Heart right ventricle (tissue), 16 donors: ENCODE measurements around the gene BARHL1. TPM values are rescaled to one million over a fixed set of nuclear protein-coding genes. Genes with fewer than 3 reads are reported as not detected.

Experiments
- ATAC-seq, 8 donors: fragments of 200-7000 bp; cut with Tn5 transposase; one replicate each; pipeline ENCODE4 v1.9.1; 2020; ENCODE audit warnings: mild to moderate bottlenecking in 8 of 8, moderate library complexity in 8 of 8, moderate number of reproducible peaks in 1 of 8
- DNase-seq, 2 donors: peaks; one replicate each; pipeline ENCODE4 v3.0.0-alpha.2; 2020
- H3K27ac ChIP-seq, 10 donors: fragments of 200-600 bp; sonication (generic) in 2 of 10; one replicate each; pipeline versions ENCODE4 v1.5.0 to v1.8.0; 2020 to 2022; ENCODE audit warnings: mild to moderate bottlenecking in 3 of 10
- H3K27me3 ChIP-seq, 7 donors: fragments of 200-600 bp; one replicate each; pipeline ENCODE4 v1.8.0; 2021 to 2022; ENCODE audit warnings: mild to moderate bottlenecking in 2 of 7
- H3K36me3 ChIP-seq, 9 donors: fragments of 200-600 bp; sonication (generic) in 1 of 9; one replicate each; pipeline versions ENCODE4 v1.5.0 to v1.8.0; 2020 to 2022; ENCODE audit warnings: mild to moderate bottlenecking in 2 of 9
- H3K4me1 ChIP-seq, 9 donors: fragments of 200-600 bp; sonication (generic) in 1 of 9; one replicate each; pipeline versions ENCODE4 v1.5.0 to v1.8.0; 2020 to 2022; ENCODE audit warnings: mild to moderate bottlenecking in 4 of 9
- H3K4me3 ChIP-seq, 10 donors: fragments of 200-600 bp; sonication (generic) in 2 of 10; one replicate each; pipeline versions ENCODE4 v1.5.0 to v1.8.0; 2020 to 2022; ENCODE audit warnings: mild to moderate bottlenecking in 7 of 10, moderate library complexity in 2 of 10
- H3K9me3 ChIP-seq, 11 donors: fragments of 200-600 bp in 10 of 11; sonication (generic) in 2 of 11; one replicate each; pipeline versions ENCODE4 v1.5.0 to v1.8.0; 2013 to 2022; ENCODE audit warnings: mild to moderate bottlenecking in 2 of 11, control low read depth in 1 of 11, moderate library complexity in 1 of 11
- WGBS, 2 donors: extraction: QIAGEN DNeasy Blood & Tissue Kit; methylation state at CpG; one replicate each; pipeline ENCODE4 v1.1.7; 2013; ENCODE audit warnings: inconsistent platforms in 1 of 2; 5-methylcytosine and 5-hydroxymethylcytosine counted together
- intact Hi-C, 10 donors: fragments of 100-400 bp; cut with DNase I; formaldehyde crosslinking; loops; one replicate each; pipeline versions ENCODE4 v1.11.1 to v1.14.2; 2022
- polyA plus RNA-seq, 2 donors: library from polyadenylated mRNA; stranded (reverse); fragments of 200-250 nt; gene quantifications; one replicate each; pipeline ENCODE4 v1.2.3, GENCODE V29; 2013
- total RNA-seq, 10 donors: library from RNA; stranded (reverse); fragmentation: NEBNext Ultra II Directional in 3 of 10; extraction: Animal tissue kit (Norgen Biotek cat#: 25700) in 3 of 10; gene quantifications; one replicate each; pipeline versions ENCODE4 v1.2.1 to v1.2.4, GENCODE V29; 2021 to 2023
- TF ChIP-seq, protein P1 (sequence below), 9 donors: fragments of 200-600 bp; sonication (generic) in 2 of 9; IDR thresholded peaks; one replicate each; pipeline versions ENCODE4 v1.5.0 to v1.8.0; 2021 to 2022; ENCODE audit warnings: antibody characterized with exemption in 9 of 9, mild to moderate bottlenecking in 5 of 9, moderate library complexity in 1 of 9
- donor health status: Arrhythmogenic right ventricular cardiomyopathy.
- donor health status: ischemic (EF 13 %, LVEDD 7.1; RV severe dilation, severe dysfunction).
- donor health status: healthy with polysubstance abuse.
- donor health status: DM: no; HTN: yes; CAD: no.
- donor health status: DM: no; HTN: no; CAD: no.
- donor health status: ischemic (EF 25% LVEDD 6.9; RV normal size, moderate dysfunction).
- donor health status: ischemic (EF 25% LVEDD 5.7; RV mildly dilated, moderate dysfunction).
- donor health status: healthy.
- donor health status: DM: yes; HTN: yes; CAD: no.
- donor health status: Ischemic cardiomyopathy.
- donor health status: ischemic (EF 35%, LVEDD 5.7; RV mildly dilated, moderate dysfunction).
- donor health status: nonischemic (EF 11% LVEDD 7.7; RV severe dilation, severe dysfunction).
- donor health status: DM: yes; HTN: yes; CAD: no.
- donor health status: PGD.
- donor health status: ischemic (EF 29% LVEDD 5.4; RV normal size, mild dysfunction).
- donor health status: nonischemic (EF 23%, LVEDD 6.1; RV moderate dilation, normal function).

Gene BARHL1
- total and polyA plus RNA-seq, 12 donors, result not detected

- ATAC-seq (no peak), DNase-seq (no peak)
- H3K27ac ChIP-seq, result no peak overlapping the region
- H3K27me3 ChIP-seq, result peaks cover 41 to 93% (median 90%) of the 10 kb centered on the region in 7 donors
- H3K4me3 ChIP-seq, result no peak overlapping the region
- intact Hi-C loops, result no loop called here
- WGBS, 2 donors, result 9 to 10% methylated on average over 28 of the region's 28 CpGs
- peaks cover 0 to 8% (median 0%) of the 10 kb centered on the region in 9 donors for H3K36me3 ChIP-seq
- TF ChIP-seq, protein P1, sequence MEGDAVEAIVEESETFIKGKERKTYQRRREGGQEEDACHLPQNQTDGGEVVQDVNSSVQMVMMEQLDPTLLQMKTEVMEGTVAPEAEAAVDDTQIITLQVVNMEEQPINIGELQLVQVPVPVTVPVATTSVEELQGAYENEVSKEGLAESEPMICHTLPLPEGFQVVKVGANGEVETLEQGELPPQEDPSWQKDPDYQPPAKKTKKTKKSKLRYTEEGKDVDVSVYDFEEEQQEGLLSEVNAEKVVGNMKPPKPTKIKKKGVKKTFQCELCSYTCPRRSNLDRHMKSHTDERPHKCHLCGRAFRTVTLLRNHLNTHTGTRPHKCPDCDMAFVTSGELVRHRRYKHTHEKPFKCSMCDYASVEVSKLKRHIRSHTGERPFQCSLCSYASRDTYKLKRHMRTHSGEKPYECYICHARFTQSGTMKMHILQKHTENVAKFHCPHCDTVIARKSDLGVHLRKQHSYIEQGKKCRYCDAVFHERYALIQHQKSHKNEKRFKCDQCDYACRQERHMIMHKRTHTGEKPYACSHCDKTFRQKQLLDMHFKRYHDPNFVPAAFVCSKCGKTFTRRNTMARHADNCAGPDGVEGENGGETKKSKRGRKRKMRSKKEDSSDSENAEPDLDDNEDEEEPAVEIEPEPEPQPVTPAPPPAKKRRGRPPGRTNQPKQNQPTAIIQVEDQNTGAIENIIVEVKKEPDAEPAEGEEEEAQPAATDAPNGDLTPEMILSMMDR (IDR thresholded peaks at IDR 0.05), result no peak
- H3K9me3 ChIP-seq, result no peaks in the 10 kb centered on the region
- peaks cover 0 to 21% (median 8%) of the 10 kb centered on the region in 9 donors for H3K4me1 ChIP-seq
These were observed 6.2 kb downstream of the BARHL1 start for GRCh38 chr9:132588501-132589147.

GRCh38 chr9:132589148-132590036, 7.0 kb downstream of the BARHL1 start:
- peaks cover 41 to 85% (median 82%) of the 10 kb centered on the region in 7 donors for H3K27me3 ChIP-seq
- no peak for ATAC-seq
- no peak for DNase-seq

GRCh38 chr9:132590037-132590317, 7.6 kb downstream of the BARHL1 start:
- H3K4me1 ChIP-seq, result peaks cover 0 to 21% (median 8%) of the 10 kb centered on the region in 9 donors
- H3K27me3 ChIP-seq, result peaks cover 36 to 79% (median 76%) of the 10 kb centered on the region in 7 donors
- no peak for DNase-seq
- peaks cover 0 to 19% (median 8%) of the 10 kb centered on the region in 9 donors for H3K36me3 ChIP-seq
- no peak overlapping the region for H3K4me3 ChIP-seq
- H3K9me3 ChIP-seq, result no peaks in the 10 kb centered on the region
- intact Hi-C loops, result no loop called here
- H3K27ac ChIP-seq, result no peak overlapping the region
- WGBS, 2 donors, result 2 to 3% methylated on average over 17 of the region's 17 CpGs
- TF ChIP-seq, protein P1 (IDR thresholded peaks at IDR 0.05), result no peak
- ATAC-seq, result no peak

More at GRCh38 chr9:132589148-132590036, 7.0 kb downstream of the BARHL1 start:
- peaks cover 0 to 21% (median 8%) of the 10 kb centered on the region in 9 donors for H3K4me1 ChIP-seq
- no peak overlapping the region for H3K4me3 ChIP-seq
- TF ChIP-seq, protein P1 (IDR thresholded peaks at IDR 0.05), result no peak
- intact Hi-C loops, result no loop called here
- 2% methylated on average over 79 to 83 of the region's 83 CpGs for WGBS, 2 donors
- H3K9me3 ChIP-seq, result no peaks in the 10 kb centered on the region
- peaks cover 0 to 13% (median 3%) of the 10 kb centered on the region in 9 donors for H3K36me3 ChIP-seq
- H3K27ac ChIP-seq, result no peak overlapping the region

DNA sequence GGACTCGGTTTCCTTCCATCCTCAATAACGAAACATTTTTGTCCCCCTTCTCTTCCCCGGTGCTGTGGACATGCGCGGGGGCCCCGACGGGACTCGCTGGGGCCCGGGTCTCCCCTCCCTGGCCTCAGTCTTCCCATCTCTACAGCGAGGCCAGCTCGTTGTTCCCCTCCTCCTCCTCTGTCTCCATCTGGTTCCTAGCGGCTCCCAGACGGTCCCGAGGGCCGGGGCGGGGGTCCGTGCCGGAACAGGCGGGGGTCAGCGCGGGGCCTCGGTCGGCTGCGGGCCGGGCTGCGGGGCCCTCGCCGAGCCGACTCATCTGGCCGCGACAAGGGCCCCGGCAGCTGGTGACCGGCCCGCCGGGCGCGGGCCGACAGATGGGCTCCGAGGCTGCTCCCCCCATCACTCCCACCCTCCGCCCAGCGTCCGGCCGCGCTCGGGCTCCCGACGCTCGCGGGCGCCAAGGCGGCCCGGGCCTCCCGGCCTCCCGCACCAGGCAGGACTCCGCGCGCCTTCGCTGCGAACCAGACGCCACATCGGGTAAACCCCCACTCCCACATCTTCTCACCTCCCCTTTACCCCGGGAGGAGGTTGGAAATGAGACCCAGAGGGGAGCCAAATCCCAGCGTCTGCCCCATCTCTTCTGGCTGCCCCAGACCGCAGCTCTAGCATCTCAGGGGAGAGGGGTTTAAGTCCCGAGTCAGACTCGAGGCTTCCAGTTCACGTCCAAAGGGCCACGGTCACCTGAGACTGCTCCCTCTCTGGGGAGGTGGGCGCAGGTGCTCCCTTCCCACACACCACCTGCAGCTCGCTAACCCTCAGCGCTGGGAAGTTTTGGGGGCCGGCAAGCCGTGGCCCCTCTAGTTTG, 8.1 kb downstream of the BARHL1 start:
- intact Hi-C loops, result no loop called here
- TF ChIP-seq, protein P1 (IDR thresholded peaks at IDR 0.05), result no peak
- ATAC-seq, result no peak
- 2 to 3% methylated on average over 73 of the region's 73 CpGs for WGBS, 2 donors
- Histone ChIP-seq H3K27me3 (peaks cover 31 to 74% (median 71%) of the 10 kb centered on the region in 7 donors), H3K4me3 (no peak overlapping the region), H3K27ac (no peak overlapping the region), H3K36me3 (peaks cover 0 to 24% (median 8%) of the 10 kb centered on the region in 9 donors), H3K9me3 (no peaks in the 10 kb centered on the region), H3K4me1 (peaks cover 0 to 21% (median 8%) of the 10 kb centered on the region in 9 donors)
- no peak for DNase-seq
